Activated CD4-positive, CD25-positive, alpha-beta regulatory T cell (primary cell): ENCODE data around the gene BEST1.
A peak's percentile ranks its signal among the peaks of the same experiment; 100 is the strongest.
"Not testable (repeated sequence)": the region's sequence is repeated elsewhere in the genome, so short reads cannot be mapped to it uniquely, and the experiment has no call there.

Experiments used
- DNase-seq, 4 experiments: peaks; one replicate each; lab custom pipeline; 2025; lab: John Stamatoyannopoulos, UW

The BEST1 gene

GRCh38 chr11:61949169-61950034 lies 749 bp upstream of the BEST1 start:
- DNase-seq, result no peak

GRCh38 chr11:61951484-61952135 lies 1.5 kb downstream of the BEST1 start:
- DNase-seq, result no peak

- DNase-seq, result no peak
These were observed 2.7 kb downstream of the BEST1 start for GRCh38 chr11:61952882-61953281.

DNA sequence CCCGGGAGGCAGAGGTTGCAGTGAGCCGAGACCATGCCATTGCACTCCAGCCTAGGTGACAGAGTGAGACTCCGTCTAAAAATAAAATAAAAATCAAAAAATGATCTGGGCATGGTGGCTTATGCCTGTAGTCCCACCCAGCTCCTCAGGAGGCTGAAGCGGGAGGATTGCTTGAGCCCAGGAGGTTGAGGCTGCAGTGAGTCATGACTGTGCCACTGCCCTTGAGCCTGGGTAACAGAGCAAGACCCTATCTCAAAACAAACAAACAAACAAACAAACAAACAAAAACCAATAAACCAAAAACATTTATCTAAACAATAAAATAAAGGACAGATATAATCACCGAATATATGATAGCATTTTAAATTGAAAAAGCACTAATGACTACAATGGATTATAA lies 3.5 kb downstream of the BEST1 start:
- DNase-seq, result not testable (repeated sequence)

GRCh38 chr11:61954106-61954850 lies 4.1 kb downstream of the BEST1 start:
- DNase-seq, result no peak

- no peak for DNase-seq
These were observed 4.8 kb downstream of the BEST1 start for GRCh38 chr11:61954851-61955421.

GRCh38 chr11:61955422-61956135 lies 5.4 kb downstream of the BEST1 start:
- DNase-seq, result peak in 1 of 4 experiments; percentile 9

DNA sequence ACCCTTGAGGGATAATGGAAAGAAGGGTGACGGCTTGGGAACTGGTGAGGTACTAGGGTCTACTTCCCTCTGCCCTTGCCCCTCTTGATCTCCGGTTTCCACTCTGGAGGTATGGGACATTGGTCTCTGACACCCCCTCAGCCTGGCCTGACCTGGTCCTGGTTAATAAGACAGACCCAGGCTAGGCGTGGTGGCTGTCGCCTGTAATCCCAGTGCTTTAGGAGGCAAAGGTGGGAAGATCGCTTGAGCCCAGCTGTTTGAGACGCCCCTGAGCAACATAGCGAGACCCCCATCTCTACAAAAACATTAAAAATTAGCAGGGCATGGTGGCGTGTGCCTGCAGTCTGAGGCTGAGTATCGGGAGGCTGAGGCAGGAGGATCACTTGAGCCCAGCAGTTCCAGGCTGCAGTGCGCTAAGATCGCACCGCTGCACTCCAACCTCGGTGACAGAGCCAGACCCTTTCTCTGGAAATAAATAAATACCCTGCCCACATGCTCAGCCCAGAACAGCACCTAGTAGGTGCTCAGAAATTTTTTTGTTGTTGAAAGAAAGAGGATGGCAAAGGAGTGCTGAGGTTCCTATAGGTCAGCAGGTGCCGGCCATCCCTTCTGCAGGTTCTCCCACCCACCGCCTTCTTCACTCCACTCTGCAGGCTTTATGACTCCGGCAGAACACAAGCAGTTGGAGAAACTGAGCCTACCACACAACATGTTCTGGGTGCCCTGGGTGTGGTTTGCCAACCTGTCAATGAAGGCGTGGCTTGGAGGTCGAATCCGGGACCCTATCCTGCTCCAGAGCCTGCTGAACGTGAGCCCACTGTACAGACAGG lies 6.3 kb downstream of the BEST1 start:
- no peak for DNase-seq

DNA sequence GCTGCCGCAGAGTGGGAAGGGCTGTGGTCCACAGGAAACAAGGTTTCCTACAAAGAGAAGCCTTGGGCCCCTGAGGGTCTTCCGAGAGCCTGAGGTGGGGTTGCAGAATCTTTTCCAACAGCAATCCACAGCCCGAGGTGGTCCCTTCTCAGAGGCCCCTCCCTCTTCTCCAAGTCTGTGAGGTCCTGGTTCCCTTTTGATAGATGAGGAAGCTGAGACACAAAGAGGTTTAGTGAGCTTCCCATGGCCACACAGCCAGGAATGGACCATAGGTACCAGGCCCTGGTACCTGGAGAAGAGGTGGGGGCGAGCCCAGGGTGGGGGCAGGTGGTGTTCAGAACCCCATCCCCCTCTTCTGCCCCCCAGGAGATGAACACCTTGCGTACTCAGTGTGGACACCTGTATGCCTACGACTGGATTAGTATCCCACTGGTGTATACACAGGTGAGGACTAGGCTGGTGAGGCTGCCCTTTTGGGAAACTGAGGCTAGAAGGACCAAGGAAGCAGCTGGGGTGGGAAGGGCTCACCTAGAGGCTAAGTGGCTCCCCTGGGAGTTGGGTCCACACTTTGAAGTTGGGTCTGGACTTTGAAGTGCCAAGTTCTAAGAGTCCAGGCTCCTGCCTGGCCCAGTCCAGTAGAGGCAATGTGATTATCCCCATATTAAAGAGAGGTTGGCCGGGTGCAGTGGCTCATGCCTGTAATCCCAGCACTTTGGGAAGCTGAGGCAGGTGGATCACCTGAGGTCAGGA lies 7.0 kb downstream of the BEST1 start:
- DNase-seq, result no peak

DNA sequence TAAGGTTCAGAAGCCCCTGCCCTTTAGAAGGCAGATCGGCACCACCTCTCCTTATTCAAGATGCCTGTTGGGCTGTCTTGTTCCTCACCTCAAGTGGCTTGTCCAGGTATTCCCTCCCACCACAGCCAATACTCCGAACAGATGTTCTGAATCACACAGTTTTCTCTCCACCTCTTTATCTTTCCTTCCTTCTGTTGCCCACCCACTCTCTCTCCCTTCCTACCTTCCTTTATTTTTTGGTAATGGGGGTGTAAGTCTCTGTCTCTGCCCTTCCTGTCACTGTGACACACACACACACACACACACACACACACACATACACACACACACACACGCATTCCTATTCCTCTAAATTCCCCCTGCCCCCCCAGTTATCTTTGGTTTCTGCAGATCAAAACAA lies 8.4 kb downstream of the BEST1 start:
- DNase-seq, result no peak

DNA sequence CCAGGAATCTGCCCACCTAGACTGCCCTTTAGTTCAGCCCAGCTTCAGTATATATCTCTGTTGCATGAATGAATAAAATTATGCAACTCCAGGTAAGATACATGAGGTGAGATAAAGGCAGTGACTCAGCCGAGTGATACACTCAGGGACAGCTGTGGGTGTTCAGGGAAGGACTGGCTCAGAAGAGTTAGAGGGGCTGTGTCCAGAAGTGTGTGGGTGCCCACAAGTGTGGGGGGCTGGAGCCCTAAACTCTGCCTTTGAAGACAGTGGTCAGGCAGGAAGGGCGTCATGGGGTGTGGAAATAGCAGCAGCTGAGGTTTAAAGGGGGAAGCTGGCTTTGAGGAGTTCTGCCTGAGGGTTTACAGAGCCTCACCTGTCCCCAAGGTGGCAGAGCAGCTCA lies 9.0 kb downstream of the BEST1 start:
- DNase-seq, result no peak

- no peak for DNase-seq
These were observed 9.5 kb downstream of the BEST1 start for GRCh38 chr11:61959678-61960077.

DNA sequence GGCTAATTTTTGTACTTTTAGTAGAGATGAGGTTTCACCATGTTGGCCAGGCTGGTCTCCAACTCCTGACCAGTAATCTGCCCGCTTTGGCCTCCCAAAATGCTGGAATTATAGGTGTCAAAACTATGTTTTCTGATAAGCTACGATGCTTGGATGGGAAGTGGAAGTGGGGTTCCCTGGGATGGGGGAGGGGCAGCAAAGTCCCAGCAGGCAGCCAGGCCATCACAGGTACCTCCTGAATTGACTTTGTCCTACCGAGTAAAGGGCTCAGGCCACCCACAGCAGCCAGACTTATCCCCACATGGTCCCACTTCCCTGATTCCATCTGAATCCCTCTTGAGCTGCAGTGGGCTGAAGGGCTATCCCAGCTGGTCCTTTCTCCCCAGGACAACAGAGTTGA lies 10.4 kb downstream of the BEST1 start:
- no peak for DNase-seq

- no peak for DNase-seq
These were observed 11.5 kb downstream of the BEST1 start for GRCh38 chr11:61961570-61962212.

DNA sequence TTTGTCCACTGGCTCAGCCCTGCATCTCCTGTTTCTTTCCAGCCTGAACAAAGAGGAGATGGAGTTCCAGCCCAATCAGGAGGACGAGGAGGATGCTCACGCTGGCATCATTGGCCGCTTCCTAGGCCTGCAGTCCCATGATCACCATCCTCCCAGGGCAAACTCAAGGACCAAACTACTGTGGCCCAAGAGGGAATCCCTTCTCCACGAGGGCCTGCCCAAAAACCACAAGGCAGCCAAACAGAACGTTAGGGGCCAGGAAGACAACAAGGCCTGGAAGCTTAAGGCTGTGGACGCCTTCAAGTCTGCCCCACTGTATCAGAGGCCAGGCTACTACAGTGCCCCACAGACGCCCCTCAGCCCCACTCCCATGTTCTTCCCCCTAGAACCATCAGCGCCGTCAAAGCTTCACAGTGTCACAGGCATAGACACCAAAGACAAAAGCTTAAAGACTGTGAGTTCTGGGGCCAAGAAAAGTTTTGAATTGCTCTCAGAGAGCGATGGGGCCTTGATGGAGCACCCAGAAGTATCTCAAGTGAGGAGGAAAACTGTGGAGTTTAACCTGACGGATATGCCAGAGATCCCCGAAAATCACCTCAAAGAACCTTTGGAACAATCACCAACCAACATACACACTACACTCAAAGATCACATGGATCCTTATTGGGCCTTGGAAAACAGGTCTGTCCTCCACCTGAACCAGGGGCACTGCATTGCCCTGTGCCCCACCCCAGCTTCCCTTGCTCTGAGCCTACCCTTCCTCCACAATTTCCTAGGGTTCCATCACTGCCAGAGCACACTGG lies 12.3 kb downstream of the BEST1 start:
- DNase-seq, result no peak

DNA sequence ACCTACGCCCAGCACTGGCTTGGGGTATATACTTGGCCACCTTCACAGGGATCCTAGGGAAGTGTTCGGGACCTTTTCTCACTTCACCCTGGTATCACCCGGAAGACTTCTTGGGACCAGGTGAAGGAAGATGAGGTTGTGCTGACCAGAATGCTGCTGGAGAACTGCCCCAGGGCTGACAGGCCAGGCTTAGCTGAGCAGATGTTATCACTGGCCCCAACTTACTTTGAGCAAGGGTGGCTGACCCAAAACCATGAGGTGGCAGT lies 12.8 kb downstream of the BEST1 start:
- no peak for DNase-seq

GRCh38 chr11:61963282-61964057 lies 13.3 kb downstream of the BEST1 start:
- DNase-seq, result no peak

DNA sequence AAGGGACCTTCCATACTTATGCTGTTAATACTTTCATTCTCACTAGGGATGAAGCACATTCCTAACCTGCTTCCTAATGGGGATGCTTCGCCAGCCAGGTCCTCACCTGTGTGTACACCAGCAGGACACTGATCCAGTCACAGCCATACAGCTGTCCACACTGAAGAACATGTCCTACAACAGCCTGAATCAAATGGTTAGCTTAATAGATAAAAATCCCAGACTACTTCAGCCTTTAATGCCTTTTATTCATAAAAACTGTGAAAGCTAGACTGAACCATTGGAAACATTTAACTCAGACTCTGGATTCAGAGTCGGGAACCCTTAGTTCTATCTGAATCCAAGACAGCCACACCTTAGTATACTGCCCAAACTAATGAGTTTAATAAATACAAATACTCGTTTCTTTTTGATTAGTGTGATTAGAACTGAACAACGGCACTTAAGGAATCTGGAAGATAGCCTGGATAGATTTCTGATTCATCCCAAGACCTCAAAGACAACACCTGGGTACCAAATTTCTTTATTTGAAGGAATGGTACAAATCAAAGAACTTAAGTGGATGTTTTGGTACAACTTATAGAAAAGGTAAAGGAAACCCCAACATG lies 14.0 kb downstream of the BEST1 start:
- DNase-seq, result no peak
